IMR-90 (cell line): ENCODE measurements around the gene ABO. TPM values are rescaled to one million over a fixed set of nuclear protein-coding genes. Genes with fewer than 3 reads are reported as not detected.
A peak's percentile ranks its signal among the peaks of the same experiment; 100 is the strongest.
"Not testable (repeated sequence)": the region's sequence is repeated elsewhere in the genome, so short reads cannot be mapped to it uniquely, and the experiment has no call there.

Experiments used
- ATAC-seq: fragments of 200-7000 bp; cut with Tn5 transposase; 2 replicates; pipeline ENCODE4 v1.9.1; 2020; ENCODE audit warnings: low read depth, mild to moderate bottlenecking, moderate library complexity
- BruUV-seq: library from RNA; stranded (reverse); fragments of 400-500 nt; replicated peaks from 2 replicates; lab custom pipeline; 2021; lab: Mats Ljungman, UMichigan
- CTCF ChIA-PET: fragments of 300-600 bp; formaldehyde crosslinking; extraction: SDS; loops from one replicate; lab custom pipeline; 2021; ENCODE audit warnings: antibody characterized with exemption; lab: Yijun Ruan, JAX
- POLR2A ChIA-PET: fragments of 300-600 bp; sonication (Branson Sonifier 250); formaldehyde crosslinking; loops from one replicate; lab custom pipeline; 2022; ENCODE audit warnings: antibody characterized with exemption; ENCODE audit not compliant: unreplicated experiment; lab: Charles Lee
- DNase-seq: peaks from one replicate; pipeline ENCODE4 v3.0.0; 2013
- H2AFZ ChIP-seq: replicated peaks from 2 replicates; pipeline ENCODE3; 2013; ENCODE audit warnings: low read length, mild to moderate bottlenecking; ENCODE audit not compliant: poor library complexity
- H2AK5ac ChIP-seq: 2 replicates; pipeline ENCODE4 v1.6.1; 2013; ENCODE audit warnings: low read depth, low read length, inconsistent platforms
- H2AK9ac ChIP-seq: replicated peaks from 2 replicates; pipeline ENCODE3; 2013; ENCODE audit warnings: mild to moderate bottlenecking, low read depth, low read length, moderate library complexity; ENCODE audit not compliant: poor library complexity
- H2BK120ac ChIP-seq: 2 replicates; pipeline ENCODE4 v1.6.1; 2013; ENCODE audit warnings: low read depth, low read length, inconsistent platforms
- H2BK15ac ChIP-seq: 3 replicates; pipeline ENCODE4 v1.6.1; 2013; ENCODE audit warnings: low read depth, low read length, inconsistent platforms
- H2BK20ac ChIP-seq: 2 replicates; pipeline ENCODE4 v1.6.1; 2013; ENCODE audit warnings: low read depth, mild to moderate bottlenecking, inconsistent platforms, low read length, moderate library complexity
- H2BK5ac ChIP-seq: 2 replicates; pipeline ENCODE4 v1.6.1; 2013; ENCODE audit warnings: mild to moderate bottlenecking, low read depth, low read length, inconsistent platforms; ENCODE audit not compliant: poor library complexity, severe bottlenecking
- H3K14ac ChIP-seq: replicated peaks from 2 replicates; pipeline ENCODE4 v1.6.1; 2013; ENCODE audit warnings: low read depth, low read length, inconsistent platforms
- H3K18ac ChIP-seq: 2 replicates; pipeline ENCODE4 v1.6.1; 2013; ENCODE audit warnings: low read depth, low read length, control low read depth
- H3K23ac ChIP-seq: 2 replicates; pipeline ENCODE4 v1.6.1; 2013; ENCODE audit warnings: low read depth, low read length, inconsistent platforms
- H3K27ac ChIP-seq: 2 replicates; pipeline ENCODE4 v1.5.1; 2013; ENCODE audit warnings: mild to moderate bottlenecking, control low read depth, low read length; ENCODE audit not compliant: insufficient read depth
- H3K27me3 ChIP-seq: 2 replicates; pipeline ENCODE4 v1.6.1; 2013; ENCODE audit warnings: low read length; ENCODE audit not compliant: control insufficient read depth, insufficient read depth
- H3K36me3 ChIP-seq: 2 replicates; pipeline ENCODE4 v1.6.1; 2013; ENCODE audit warnings: low read length, mixed read lengths; ENCODE audit not compliant: control insufficient read depth, insufficient read depth
- H3K4ac ChIP-seq: 2 replicates; pipeline ENCODE4 v1.6.1; 2013; ENCODE audit warnings: low read depth, low read length, inconsistent platforms
- H3K4me1 ChIP-seq: 2 replicates; pipeline ENCODE4 v1.6.1; 2013; ENCODE audit warnings: low read length, mixed read lengths; ENCODE audit not compliant: control insufficient read depth, insufficient read depth
- H3K4me2 ChIP-seq: 2 replicates; pipeline ENCODE4 v1.6.1; 2013; ENCODE audit warnings: low read depth, mild to moderate bottlenecking, control low read depth, low read length, moderate library complexity
- H3K4me3 ChIP-seq: 2 replicates; pipeline ENCODE4 v1.5.1; 2013; ENCODE audit warnings: low read depth, mild to moderate bottlenecking, control low read depth, low read length, moderate library complexity; ENCODE audit not compliant: insufficient read depth
- H3K56ac ChIP-seq: 2 replicates; pipeline ENCODE4 v1.6.1; 2013; ENCODE audit warnings: low read length, inconsistent platforms; ENCODE audit not compliant: insufficient read depth; ENCODE audit errors: extremely low read depth
- H3K79me1 ChIP-seq, 2 experiments: 2 replicates each; pipeline ENCODE4 v1.6.1; 2013; ENCODE audit warnings: low read length in 2 of 2, inconsistent platforms in 1 of 2, low read depth in 1 of 2
- H3K9ac ChIP-seq: 2 replicates; pipeline ENCODE4 v1.6.1; 2013; ENCODE audit warnings: low read depth, low read length, control low read depth
- H3K9me1 ChIP-seq: 2 replicates; pipeline ENCODE4 v1.6.1; 2013; ENCODE audit warnings: low read length, inconsistent platforms; ENCODE audit not compliant: insufficient read depth
- H3K9me3 ChIP-seq: 2 replicates; pipeline ENCODE4 v1.6.1; 2013; ENCODE audit warnings: low read length; ENCODE audit not compliant: control insufficient read depth, insufficient read depth
- H4K20me1 ChIP-seq: 2 replicates; pipeline ENCODE4 v1.6.1; 2013; ENCODE audit warnings: low read length, inconsistent platforms; ENCODE audit not compliant: insufficient read depth
- H4K5ac ChIP-seq: 2 replicates; pipeline ENCODE4 v1.6.1; 2013; ENCODE audit warnings: mild to moderate bottlenecking, low read depth, low read length, control low read depth
- H4K8ac ChIP-seq, 2 experiments: 2 replicates each; pipeline ENCODE4 v1.6.1; 2013; ENCODE audit warnings: low read depth in 2 of 2, low read length in 2 of 2, control low read depth in 1 of 2, inconsistent platforms in 1 of 2
- H4K91ac ChIP-seq: 2 replicates; pipeline ENCODE4 v1.6.1; 2013; ENCODE audit warnings: low read depth, low read length, inconsistent platforms; ENCODE audit not compliant: insufficient read depth
- whole genome bisulfite sequencing, 2 experiments: methylation state at CpG; one replicate each; pipeline versions ENCODE4 v1.1.5 to v1.1.7; 2013; ENCODE audit warnings: missing lambda C conversion rate in 2 of 2; ENCODE audit not compliant: insufficient read length in 1 of 2; ENCODE audit errors: extremely low coverage in 2 of 2; 5-methylcytosine and 5-hydroxymethylcytosine counted together
- dilution Hi-C: fragments of 300-500 bp; cut with HindIII; formaldehyde crosslinking; loops from one replicate; pipeline ENCODE4 v1.14.3; 2018; ENCODE audit warnings: low sequenced_read_pairs; ENCODE audit not compliant: unreplicated experiment
- in situ Hi-C: fragments of 300-500 bp; cut with MboI; formaldehyde crosslinking; loops from 3 replicates; pipeline ENCODE4 v1.14.3; 2019; ENCODE audit warnings: low sequenced_read_pairs, inconsistent platforms, mixed read lengths
- intact Hi-C: fragments of 100-400 bp; cut with micrococcal nuclease; formaldehyde crosslinking; loops from 2 replicates; pipeline ENCODE4 v1.10.0; 2022
- polyA plus RNA-seq, 3 experiments: library from polyadenylated mRNA; depleted of rRNA; stranded (reverse); fragments of >200 nt; gene quantifications; 2 replicates each; pipeline ENCODE4 v1.2.3, GENCODE V29; 2012; ENCODE audit warnings: low replicate concordance in 1 of 3
- total RNA-seq: library from RNA; depleted of rRNA; stranded (reverse); fragments of >200 nt; gene quantifications from 2 replicates; pipeline ENCODE4 v1.2.3, GENCODE V29; 2012

ABO gene
- total and polyA plus RNA-seq, 2 of the 4 experiments (the other 2 are of a cell fraction) = not detected

- H3K14ac ChIP-seq, H3K9ac ChIP-seq, H2BK120ac ChIP-seq, H3K9me3 ChIP-seq, DNase-seq, ATAC-seq, H3K4ac ChIP-seq, BruUV-seq, H3K23ac ChIP-seq, H3K27ac ChIP-seq, H3K4me3 ChIP-seq, dilution Hi-C loops, H3K18ac ChIP-seq, H3K9me1 ChIP-seq, H3K79me1 ChIP-seq, intact Hi-C loops, H2AK9ac ChIP-seq, CTCF ChIA-PET, H3K4me2 ChIP-seq, H2BK20ac ChIP-seq, H4K5ac ChIP-seq, H4K20me1 ChIP-seq, POLR2A ChIA-PET, H3K36me3 ChIP-seq, H3K4me1 ChIP-seq, H3K56ac ChIP-seq, H2AK5ac ChIP-seq, H2BK5ac ChIP-seq, H4K91ac ChIP-seq, H4K8ac ChIP-seq, in situ Hi-C loops, H2BK15ac ChIP-seq: not testable (repeated sequence)
- peak overlapping the region; percentile 51 for H2AFZ ChIP-seq
- peaks cover 14% of the 10 kb centered on the region for H3K27me3 ChIP-seq
- WGBS, 2 experiments = 33% methylated on average over 6 of the region's 19 CpGs; no CpG with 5 or more reads in 1 of the 2 experiments
Measured at GRCh38 chr9:133236291-133237034, 38.5 kb downstream of the ABO start.
